ENCODE results near the gene ARHGAP5. TPM values are rescaled to one million over a fixed set of nuclear protein-coding genes. Genes with fewer than 3 reads are reported as not detected.

ARHGAP5 gene
- total and polyA plus RNA-seq, 2 donors (not counting 3 experiments of a cell fraction or from before 2014, with no cell fraction given): 4.3 to 36.2 TPM

DNA sequence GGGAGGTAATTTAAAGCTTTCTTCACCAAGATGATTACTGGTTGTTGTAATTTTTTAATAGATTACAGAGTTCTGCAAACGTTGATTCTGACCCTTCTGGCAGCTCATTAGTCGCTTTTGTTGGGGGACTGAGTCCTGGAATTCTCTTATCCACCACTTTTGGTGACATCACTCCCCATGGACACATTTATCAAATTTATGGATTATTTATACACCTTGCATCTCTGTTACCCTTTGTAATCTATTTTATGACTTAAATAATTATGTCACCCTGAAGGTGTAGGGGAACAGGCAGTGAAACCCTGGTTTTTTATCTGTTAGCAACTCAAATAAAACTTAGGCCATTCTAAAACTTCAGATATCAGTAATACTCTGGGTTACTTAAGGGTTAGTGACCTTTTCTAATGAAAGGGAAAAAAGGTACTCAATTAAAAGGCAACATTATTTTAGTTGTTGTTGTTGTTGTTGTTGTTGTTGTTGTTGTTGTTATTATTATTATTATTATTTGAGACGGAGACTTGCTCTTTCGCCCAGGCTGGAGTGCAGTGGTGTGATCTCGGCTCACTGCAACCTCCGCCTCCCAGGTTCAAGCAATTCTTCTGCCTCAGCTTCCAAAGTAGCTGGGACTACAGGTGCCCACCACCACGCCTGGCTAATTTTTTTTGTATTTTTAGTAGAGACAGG, 65.8 kb downstream of the ARHGAP5 start:
- Histone ChIP-seq H3K4me2 (ENCODE audit: insufficient read depth, low read length) (no peak overlapping the region), H3K9ac (replicated peaks; ENCODE audit: extremely low read depth, insufficient read depth, low read length) (no peak overlapping the region), H2AFZ (ENCODE audit: low read depth, low read length) (no peak overlapping the region), H3K4me1 (ENCODE audit: control insufficient read depth, extremely low read depth, insufficient read depth, low read length) (peaks cover 13% of the 10 kb centered on the region), H4K20me1 (replicated peaks; ENCODE audit: control insufficient read depth, extremely low read depth, insufficient read depth, low read length) (no peaks in the 10 kb centered on the region), H3K9me3 (replicated peaks; ENCODE audit: control insufficient read depth, insufficient read depth, low read length) (no peaks in the 10 kb centered on the region), H3K36me3 (ENCODE audit: control insufficient read depth in 2 of 2, extremely low read depth in 1 of 2, insufficient read depth in 2 of 2, low read length in 2 of 2) (no peaks in the 10 kb centered on the region), H3K79me2 (ENCODE audit: control insufficient read depth, insufficient read depth, low read length) (peaks cover 6% of the 10 kb centered on the region), H3K4me3 (replicated peaks in 1 of 3; ENCODE audit: insufficient read depth in 1 of 3, low read depth in 1 of 3, low read length in 3 of 3) (no peak overlapping the region), H3K27ac (ENCODE audit: insufficient read depth, low read depth, low read length) (no peak overlapping the region), H3K27me3 (ENCODE audit: control insufficient read depth in 2 of 2, insufficient read depth in 2 of 2, low read length in 2 of 2) (no peaks in the 10 kb centered on the region), H3K9me1 (replicated peaks; ENCODE audit: control insufficient read depth, extremely low read depth, insufficient read depth, low read length) (no peaks in the 10 kb centered on the region)
- intact Hi-C loops (cut with micrococcal nuclease) (no loop called here), dilution Hi-C loops (cut with MboI; ENCODE audit: extremely low pct_ligation_motif_present, low sequenced_read_pairs) (no loop called here)
- FAIRE-seq (no peak), DNase-seq (ENCODE audit: low read depth, low spot score) (no peak)
- TF ChIP-seq GATA2 (IDR thresholded peaks at IDR 0.05; ENCODE audit: insufficient read depth, insufficient read length, low read depth, low read length) (no peak), EZH2 (IDR thresholded peaks at IDR 0.05; ENCODE audit: borderline replicate concordance, low read depth, low read length, severe bottlenecking) (no peak), POLR2AphosphoS5 (IDR thresholded peaks at IDR 0.05; ENCODE audit: insufficient read depth, low read depth, low read length) (no peak), MYC (IDR thresholded peaks at IDR 0.05; ENCODE audit: low read depth, low read length) (no peak), JUN (IDR thresholded peaks at IDR 0.05; ENCODE audit: borderline replicate concordance, insufficient read depth, insufficient read length, low read depth) (no peak), POLR2A (IDR thresholded peaks at IDR 0.05; ENCODE audit: low read depth, low read length) (no peak), FOS (IDR thresholded peaks at IDR 0.05; ENCODE audit: borderline replicate concordance, insufficient read depth, low read length) (no peak)
- TF ChIP-seq, protein P1, sequence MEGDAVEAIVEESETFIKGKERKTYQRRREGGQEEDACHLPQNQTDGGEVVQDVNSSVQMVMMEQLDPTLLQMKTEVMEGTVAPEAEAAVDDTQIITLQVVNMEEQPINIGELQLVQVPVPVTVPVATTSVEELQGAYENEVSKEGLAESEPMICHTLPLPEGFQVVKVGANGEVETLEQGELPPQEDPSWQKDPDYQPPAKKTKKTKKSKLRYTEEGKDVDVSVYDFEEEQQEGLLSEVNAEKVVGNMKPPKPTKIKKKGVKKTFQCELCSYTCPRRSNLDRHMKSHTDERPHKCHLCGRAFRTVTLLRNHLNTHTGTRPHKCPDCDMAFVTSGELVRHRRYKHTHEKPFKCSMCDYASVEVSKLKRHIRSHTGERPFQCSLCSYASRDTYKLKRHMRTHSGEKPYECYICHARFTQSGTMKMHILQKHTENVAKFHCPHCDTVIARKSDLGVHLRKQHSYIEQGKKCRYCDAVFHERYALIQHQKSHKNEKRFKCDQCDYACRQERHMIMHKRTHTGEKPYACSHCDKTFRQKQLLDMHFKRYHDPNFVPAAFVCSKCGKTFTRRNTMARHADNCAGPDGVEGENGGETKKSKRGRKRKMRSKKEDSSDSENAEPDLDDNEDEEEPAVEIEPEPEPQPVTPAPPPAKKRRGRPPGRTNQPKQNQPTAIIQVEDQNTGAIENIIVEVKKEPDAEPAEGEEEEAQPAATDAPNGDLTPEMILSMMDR (IDR thresholded peaks at IDR 0.05; ENCODE audit: extremely low read depth in 1 of 2, insufficient read depth in 1 of 2, low read depth in 1 of 2, low read length in 2 of 2): no peak
- TF ChIP-seq, protein P2, sequence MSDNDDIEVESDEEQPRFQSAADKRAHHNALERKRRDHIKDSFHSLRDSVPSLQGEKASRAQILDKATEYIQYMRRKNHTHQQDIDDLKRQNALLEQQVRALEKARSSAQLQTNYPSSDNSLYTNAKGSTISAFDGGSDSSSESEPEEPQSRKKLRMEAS (IDR thresholded peaks at IDR 0.05; ENCODE audit: insufficient read depth, insufficient read length): no peak
- ChIA-PET CTCF (interaction anchor here (0.9 kb wide), 1 partner anchor 65 kb away, joined by 3 read pairs; no protein-coding TSS in a partner anchor), POLR2A (no interaction called here)
- BruUV-seq (replicated peaks): no TSS peak
